Lower leg skin (tissue), 4 donors: ENCODE results near the gene ELFN1. TPM values are rescaled to one million over a fixed set of nuclear protein-coding genes. Genes with fewer than 3 reads are reported as not detected.

ENCODE experiments used
- DNase-seq, 2 donors: peaks; one replicate each; pipeline ENCODE4 v3.0.0-alpha.2; 2019; ENCODE audit warnings: low spot score in 2 of 2
- H3K4me3 ChIP-seq: fragments of 200-600 bp; sonication (generic); 2 replicates; pipeline ENCODE4 v1.5.1; 2017; ENCODE audit warnings: mild to moderate bottlenecking, low read depth; ENCODE audit not compliant: poor library complexity, severe bottlenecking
- CTCF ChIP-seq, 3 donors: fragments of 450-650 bp; IDR thresholded peaks; one replicate each; pipeline ENCODE4 v1.5.1; 2016; ENCODE audit warnings: antibody characterized with exemption in 3 of 3, mild to moderate bottlenecking in 3 of 3, moderate library complexity in 2 of 3
- POLR2A ChIP-seq, 2 donors: fragments of 450-650 bp; IDR thresholded peaks; one replicate each; pipeline ENCODE4 v1.6.1; 2016 to 2017; ENCODE audit warnings: antibody characterized with exemption in 2 of 2, mild to moderate bottlenecking in 1 of 2, moderate library complexity in 1 of 2
- WGBS, 2 donors: methylation state at CpG; one replicate each; pipeline ENCODE4 v1.1.5; 2018; 5-methylcytosine and 5-hydroxymethylcytosine counted together
- intact Hi-C: fragments of 100-400 bp; cut with DNase I; formaldehyde crosslinking; loops from one replicate; pipeline ENCODE4 v1.15.0; 2023; ENCODE audit warnings: low total_unique reads
- total RNA-seq, 4 donors: library from RNA; depleted of rRNA; stranded (reverse); fragments of >200 nt; gene quantifications; one replicate each; pipeline ENCODE4 v1.1.0, GENCODE V29; 2016

ELFN1 gene
- total RNA-seq, 4 donors from 2014 or later, result 1.2 to 2.6 (median 1.8) TPM

GRCh38 chr7:1749864-1750466 is 79.9 kb downstream of the ELFN1 start:
- TF ChIP-seq POLR2A (IDR thresholded peaks at IDR 0.05) (no peak), CTCF (IDR thresholded peaks at IDR 0.05) (no peak)
- DNase-seq, result no peak
- 50 to 54% methylated on average over 21 to 24 of the region's 24 CpGs for WGBS, 2 donors
- intact Hi-C loops, result no loop called here
- H3K4me3 ChIP-seq, result no peak overlapping the region

- no peak for TF ChIP-seq CTCF (IDR thresholded peaks at IDR 0.05)
- no peak for TF ChIP-seq POLR2A (IDR thresholded peaks at IDR 0.05)
- no peak for DNase-seq
- H3K4me3 ChIP-seq, result no peak overlapping the region
- intact Hi-C loops, result no loop called here
- 76 to 81% methylated on average over 16 to 17 of the region's 23 CpGs for WGBS, 2 donors
Measured at GRCh38 chr7:1750541-1751021, 80.5 kb downstream of the ELFN1 start.

GRCh38 chr7:1752111-1752510 is 82.0 kb downstream of the ELFN1 start:
- no peak for DNase-seq
- TF ChIP-seq POLR2A (IDR thresholded peaks at IDR 0.05) (no peak), CTCF (IDR thresholded peaks at IDR 0.05) (no peak)
- WGBS, 2 donors, result 90% methylated on average over 9 of the region's 9 CpGs
- H3K4me3 ChIP-seq, result no peak overlapping the region
- intact Hi-C loops, result no loop called here

GRCh38 chr7:1752771-1753563 is 82.9 kb downstream of the ELFN1 start:
- TF ChIP-seq POLR2A (IDR thresholded peaks at IDR 0.05) (no peak), CTCF (IDR thresholded peaks at IDR 0.05) (no peak)
- WGBS, 2 donors, result 65 to 66% methylated on average over 21 of the region's 21 CpGs
- no peak for DNase-seq
- intact Hi-C loops, result no loop called here
- no peak overlapping the region for H3K4me3 ChIP-seq

GRCh38 chr7:1753564-1753867 is 83.4 kb downstream of the ELFN1 start:
- intact Hi-C loops, result no loop called here
- DNase-seq, result no peak
- 70 to 84% methylated on average over 10 of the region's 10 CpGs for WGBS, 2 donors
- TF ChIP-seq POLR2A (IDR thresholded peaks at IDR 0.05), result no peak
- no peak for TF ChIP-seq CTCF (IDR thresholded peaks at IDR 0.05)
- no peak overlapping the region for H3K4me3 ChIP-seq
